GM18867 (cell line): ENCODE measurements around the gene GSKIP.
"Not testable (repeated sequence)": the region's sequence is repeated elsewhere in the genome, so short reads cannot be mapped to it uniquely, and the experiment has no call there.

Source experiments
- ATAC-seq: cut with Tn5 transposase; IDR thresholded peaks from one replicate; pipeline ENCODE4 v1.9.1; 2021; ENCODE audit warnings: mild to moderate bottlenecking, moderate library complexity; ENCODE audit not compliant: unreplicated experiment

The GSKIP gene

GRCh38 chr14:96362965-96363750 lies at the start of gene GSKIP, which contains the start of gene ATG2B:
Gene GSKIP (plus strand): TSS chr14:96363526. CDS start chr14:96382248, 18,722 bp downstream.
Gene ATG2B (minus strand): TSS chr14:96363341. CDS start chr14:96362976, 365 bp downstream.
- peak; percentile 82 for ATAC-seq

- no peak for ATAC-seq
Observed at GRCh38 chr14:96316087-96316486, 47.2 kb upstream of the GSKIP start.

GRCh38 chr14:96318836-96319235 lies 44.5 kb upstream of the GSKIP start:
- no peak for ATAC-seq

DNA sequence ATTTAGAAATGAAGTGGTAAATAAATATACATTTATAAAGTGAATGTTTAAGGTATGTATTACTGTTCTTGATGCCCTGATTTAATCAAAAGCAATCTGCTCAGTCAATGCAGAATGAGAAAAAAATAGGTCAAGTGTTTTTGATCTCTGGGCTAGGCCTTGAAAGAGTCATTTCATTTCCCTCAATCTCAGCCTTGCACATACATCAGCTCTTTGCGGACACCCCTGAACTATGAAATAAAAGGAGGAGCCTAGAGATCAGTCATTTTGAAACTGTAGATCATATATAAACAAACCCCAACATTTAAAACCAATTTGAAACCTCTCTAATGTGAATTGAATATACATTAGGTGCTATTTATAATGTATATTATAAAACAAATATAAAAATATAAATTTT lies 42.7 kb upstream of the GSKIP start:
- ATAC-seq = no peak

DNA sequence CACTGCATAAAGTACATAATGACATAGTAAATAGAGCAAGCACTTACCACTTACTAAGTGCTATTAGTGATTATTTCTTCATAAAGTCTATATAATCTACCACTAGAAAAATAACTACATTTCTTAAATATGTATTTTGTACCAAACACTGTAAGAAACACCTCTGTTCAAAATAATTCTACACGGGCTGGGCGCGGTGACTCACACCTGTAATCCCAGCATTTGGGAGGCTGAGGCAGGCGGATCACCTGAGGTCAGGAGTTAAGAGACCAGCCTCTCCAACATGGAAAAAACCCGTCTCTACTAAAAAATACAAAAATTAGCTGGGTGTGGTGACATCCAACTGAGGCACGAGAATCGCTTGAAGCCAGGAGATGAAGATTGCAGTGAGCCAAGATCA lies 39.1 kb upstream of the GSKIP start:
- no peak for ATAC-seq

DNA sequence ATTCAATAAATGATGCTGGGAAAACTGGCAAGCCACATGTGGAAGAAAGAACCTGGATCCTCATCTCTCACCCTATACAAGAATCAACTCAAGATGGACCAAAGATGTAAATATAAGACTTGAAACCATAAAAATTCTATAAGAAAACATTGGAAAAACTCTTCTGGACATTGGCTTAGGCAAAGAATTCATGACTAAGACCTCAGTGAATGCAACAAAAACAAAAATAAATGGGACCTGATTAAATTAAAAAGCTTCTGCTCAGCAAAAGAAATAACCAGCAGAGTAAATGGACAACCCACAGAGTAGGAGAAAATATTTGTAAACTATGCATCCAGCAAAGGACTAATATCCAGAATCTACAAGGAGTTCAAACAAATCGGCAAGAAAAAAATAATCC lies 24.8 kb upstream of the GSKIP start:
- no peak for ATAC-seq

GRCh38 chr14:96341323-96341722 lies 22.0 kb upstream of the GSKIP start:
- ATAC-seq = no peak

- no peak for ATAC-seq
Observed at GRCh38 chr14:96345669-96346068, 17.7 kb upstream of the GSKIP start.

DNA sequence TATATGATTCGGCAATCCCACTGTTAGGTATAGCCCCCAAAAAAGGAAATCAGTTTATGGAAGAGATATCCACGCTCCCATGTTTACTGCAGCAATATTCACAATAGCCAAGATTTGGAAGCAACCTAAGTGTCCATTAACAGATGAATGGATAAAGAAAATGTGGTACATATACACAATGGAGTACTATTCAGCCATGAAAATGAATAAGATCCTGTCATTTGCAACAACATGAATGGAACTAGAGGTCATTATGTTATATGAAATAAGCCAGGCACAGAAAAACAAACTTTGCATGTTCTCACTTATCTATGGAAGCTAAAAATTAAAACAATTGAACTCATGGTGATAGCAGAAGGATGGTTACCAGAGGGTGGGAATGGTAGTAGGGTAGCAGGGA lies 15.4 kb upstream of the GSKIP start:
- ATAC-seq = not testable (repeated sequence)

DNA sequence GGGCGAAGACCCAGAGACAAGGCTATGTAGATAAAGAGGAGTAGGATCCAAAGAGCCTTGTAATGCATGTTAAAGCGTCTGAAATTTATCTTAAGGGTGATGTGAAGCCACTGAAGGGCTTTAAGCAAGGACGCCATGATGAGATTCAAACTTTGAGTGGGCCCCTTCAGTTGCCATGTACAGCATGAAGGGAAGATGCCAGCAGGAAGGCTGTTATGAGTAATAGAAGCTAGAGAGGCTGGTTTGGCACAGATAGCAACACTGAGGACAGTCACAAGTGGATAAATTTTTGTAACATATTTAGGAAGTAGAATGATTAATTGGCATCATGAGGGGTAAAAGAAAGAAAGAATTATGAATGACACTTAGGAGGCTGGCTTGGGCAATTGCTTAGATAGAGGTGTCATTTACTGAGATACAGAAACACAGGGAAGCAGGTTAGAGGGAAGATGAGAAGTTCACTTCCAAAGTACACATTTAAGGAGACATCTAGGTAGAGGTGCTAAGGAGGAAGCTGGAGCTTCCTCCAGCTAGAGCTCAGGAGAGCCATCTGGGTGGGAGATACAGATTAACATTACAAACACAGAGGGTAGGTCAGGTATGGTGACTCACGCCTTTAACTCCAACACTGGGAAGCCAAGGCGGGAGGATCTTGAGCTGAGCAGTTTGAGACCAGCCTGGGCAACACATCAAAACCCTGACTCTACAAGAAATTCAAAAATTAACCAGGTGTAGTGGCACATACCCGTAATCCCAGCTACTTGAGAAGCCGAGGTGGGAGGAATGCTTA lies 13.8 kb upstream of the GSKIP start:
- no peak for ATAC-seq

GRCh38 chr14:96351986-96352385 lies 11.3 kb upstream of the GSKIP start:
- no peak for ATAC-seq

- no peak for ATAC-seq
Observed at GRCh38 chr14:96352708-96353107, 10.6 kb upstream of the GSKIP start.

GRCh38 chr14:96354246-96354645 lies 9.1 kb upstream of the GSKIP start:
- no peak for ATAC-seq

DNA sequence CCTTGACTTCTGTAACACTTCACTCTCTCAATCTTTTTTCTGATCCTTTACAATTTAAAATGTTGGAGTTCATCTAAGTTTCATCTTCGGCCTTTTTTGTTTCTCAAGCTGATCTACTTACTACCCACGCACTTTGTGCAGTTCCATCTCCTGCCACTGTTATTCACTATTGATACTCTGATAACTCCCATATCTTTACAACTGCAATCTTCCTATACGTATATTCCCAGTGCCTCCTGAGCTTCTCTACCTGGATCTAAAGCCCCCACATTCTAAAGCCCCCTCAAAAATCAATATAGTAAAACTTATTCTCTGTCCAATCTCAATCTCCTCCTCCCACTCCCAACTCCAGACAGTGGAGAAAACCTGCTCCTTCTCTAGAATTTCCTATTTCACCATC lies 6.1 kb upstream of the GSKIP start:
- ATAC-seq = no peak

GRCh38 chr14:96359959-96360358 lies 3.4 kb upstream of the GSKIP start:
- ATAC-seq = no peak

DNA sequence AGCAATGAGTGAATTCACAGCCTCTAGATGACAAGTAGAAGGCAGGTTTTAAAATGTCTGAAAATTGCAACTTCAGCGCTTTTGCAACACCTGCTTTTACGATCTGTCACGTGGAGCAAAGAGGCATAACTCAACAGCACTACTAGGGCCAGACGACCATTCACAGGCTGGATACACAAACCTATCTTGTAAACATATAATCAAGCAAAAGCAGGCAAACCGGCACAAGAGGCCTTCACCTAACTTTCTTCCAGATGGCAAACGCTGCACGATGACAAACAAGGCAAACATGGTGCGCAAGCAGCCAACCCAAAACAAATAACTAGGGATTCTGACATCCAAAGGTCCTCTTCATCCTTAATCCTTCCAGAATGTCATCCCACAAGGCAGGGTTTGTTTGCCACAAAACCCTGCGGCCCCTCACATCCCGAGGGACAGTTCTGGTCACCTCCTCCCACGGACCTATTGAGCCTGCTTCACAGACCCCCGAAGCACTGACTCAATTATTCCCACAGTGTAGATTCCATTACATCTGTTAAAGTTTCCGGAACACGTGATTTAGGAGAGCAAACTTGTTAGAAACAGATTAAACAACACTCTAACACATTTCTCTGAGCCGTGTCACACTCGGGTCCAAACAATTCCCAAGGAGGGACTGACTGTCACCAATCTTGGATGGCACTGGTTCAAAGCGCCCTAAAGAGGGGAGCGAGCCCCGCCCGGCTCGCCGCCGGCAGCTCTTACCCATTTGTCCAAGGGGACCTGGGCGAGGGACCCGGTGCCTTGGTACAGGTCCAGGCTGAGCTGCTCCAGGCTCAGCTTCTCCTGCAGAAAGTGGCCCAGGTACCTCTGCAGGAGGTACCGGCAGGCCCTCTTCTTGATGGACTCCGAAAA lies 1.0 kb upstream of the GSKIP start:
- peak; percentile 31 for ATAC-seq

GRCh38 chr14:96363751-96364336 lies 518 bp downstream of the GSKIP start:
- peak; percentile 23 for ATAC-seq

DNA sequence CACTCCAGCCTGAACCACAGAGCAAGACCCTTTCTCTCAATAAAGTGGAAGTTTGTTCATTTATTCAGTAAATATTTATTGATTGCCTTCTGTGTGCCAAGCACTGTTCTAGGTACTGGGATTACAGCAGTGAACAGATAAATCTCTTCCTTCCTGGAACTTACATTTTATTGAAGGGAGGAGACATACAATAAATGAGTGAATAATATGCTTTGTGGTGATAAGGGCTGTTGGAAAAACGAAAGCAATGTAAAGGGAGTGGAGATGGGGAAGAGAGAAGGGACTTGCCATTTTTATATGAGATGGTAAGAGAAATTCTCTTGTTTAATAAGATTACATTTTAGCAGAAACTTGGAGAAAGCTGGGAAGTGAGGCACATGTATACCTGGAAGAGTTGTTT lies 1.6 kb downstream of the GSKIP start:
- ATAC-seq = no peak

GRCh38 chr14:96368534-96368933 lies 5.2 kb downstream of the GSKIP start:
- no peak for ATAC-seq

- no peak for ATAC-seq
Observed at GRCh38 chr14:96370528-96370927, 7.2 kb downstream of the GSKIP start.

- ATAC-seq = no peak
Observed at GRCh38 chr14:96373538-96373937, 10.2 kb downstream of the GSKIP start.
